WERI-Rb-1 (cell line): ENCODE data around the gene FLYWCH1.
"Not testable (repeated sequence)": the region's sequence is repeated elsewhere in the genome, so short reads cannot be mapped to it uniquely, and the experiment has no call there.

ENCODE experiments used
- DNase-seq: peaks from one replicate; pipeline ENCODE4 v3.0.0-alpha.2; 2020
- H3K27ac ChIP-seq: fragments of 250-450 bp; sonication (Bioruptor Pico); 2 replicates; pipeline ENCODE4 v1.5.1; 2020; ENCODE audit warnings: mild to moderate bottlenecking, moderate library complexity
- H3K27me3 ChIP-seq: fragments of 250-450 bp; sonication (Bioruptor Pico); 2 replicates; pipeline ENCODE4 v1.5.1; 2021; ENCODE audit warnings: mild to moderate bottlenecking, low read depth, moderate library complexity; ENCODE audit not compliant: insufficient read depth, severe bottlenecking
- H3K36me3 ChIP-seq: fragments of 250-450 bp; sonication (Bioruptor Pico); 2 replicates; pipeline ENCODE4 v1.5.1; 2020; ENCODE audit warnings: mild to moderate bottlenecking, moderate library complexity
- H3K4me3 ChIP-seq: 2 replicates; pipeline ENCODE4 v1.5.1; 2011; ENCODE audit warnings: low read depth, mild to moderate bottlenecking, control low read depth, low read length
- H3K9me3 ChIP-seq: fragments of 250-450 bp; sonication (Bioruptor Pico); 2 replicates; pipeline ENCODE4 v1.5.1; 2021; ENCODE audit warnings: mild to moderate bottlenecking, moderate library complexity; ENCODE audit not compliant: severe bottlenecking
- CTCF ChIP-seq: IDR thresholded peaks from 2 replicates; pipeline ENCODE4 v1.5.1; 2011; ENCODE audit warnings: low read depth, mild to moderate bottlenecking, control low read depth, inconsistent platforms, low read length

The FLYWCH1 gene

GRCh38 chr16:2923481-2923880 lies 11.8 kb downstream of the FLYWCH1 start:
- H3K9me3 ChIP-seq, result no peaks in the 10 kb centered on the region
- TF ChIP-seq CTCF, result no peak
- no peaks in the 10 kb centered on the region for H3K27me3 ChIP-seq
- DNase-seq, result no peak
- no peak overlapping the region for H3K4me3 ChIP-seq
- H3K27ac ChIP-seq, result no peak overlapping the region
- peaks cover 10% of the 10 kb centered on the region for H3K36me3 ChIP-seq

- Histone ChIP-seq H3K36me3 (peaks cover 8% of the 10 kb centered on the region), H3K4me3 (no peak overlapping the region)
Observed at GRCh38 chr16:2924901-2925755, 13.4 kb downstream of the FLYWCH1 start.

GRCh38 chr16:2925951-2926649 lies 14.4 kb downstream of the FLYWCH1 start:
- Histone ChIP-seq H3K27ac (no peak overlapping the region), H3K36me3 (peaks cover 16% of the 10 kb centered on the region), H3K27me3 (no peaks in the 10 kb centered on the region), H3K9me3 (no peaks in the 10 kb centered on the region), H3K4me3 (no peak overlapping the region)
- no peak for DNase-seq
- no peak for TF ChIP-seq CTCF

More at GRCh38 chr16:2924901-2925755, 13.4 kb downstream of the FLYWCH1 start:
- no peaks in the 10 kb centered on the region for H3K9me3 ChIP-seq
- no peak overlapping the region for H3K27ac ChIP-seq
- no peaks in the 10 kb centered on the region for H3K27me3 ChIP-seq
- no peak for TF ChIP-seq CTCF
- DNase-seq, result no peak

- no peak for TF ChIP-seq CTCF
- Histone ChIP-seq H3K27me3 (no peaks in the 10 kb centered on the region), H3K4me3 (no peak overlapping the region), H3K27ac (no peak overlapping the region), H3K9me3 (no peaks in the 10 kb centered on the region), H3K36me3 (peaks cover 16% of the 10 kb centered on the region)
- DNase-seq, result no peak
Observed at GRCh38 chr16:2926650-2926999, 14.9 kb downstream of the FLYWCH1 start.

GRCh38 chr16:2927010-2927646 lies 15.4 kb downstream of the FLYWCH1 start:
- Histone ChIP-seq H3K4me3 (no peak overlapping the region), H3K27ac (no peak overlapping the region), H3K36me3 (peaks cover 16% of the 10 kb centered on the region), H3K9me3 (no peaks in the 10 kb centered on the region), H3K27me3 (no peaks in the 10 kb centered on the region)
- TF ChIP-seq CTCF, result peak; percentile 87
- peak; percentile 85 for DNase-seq

GRCh38 chr16:2928151-2928550 lies 16.4 kb downstream of the FLYWCH1 start:
- H3K36me3 ChIP-seq, result peaks cover 11% of the 10 kb centered on the region; the same call in 1 of the 2 replicates
- H3K27me3 ChIP-seq, H3K9me3 ChIP-seq, H3K27ac ChIP-seq, DNase-seq, H3K4me3 ChIP-seq: not testable (repeated sequence)
